ENCODE data around the gene CFAP299. TPM values are rescaled to one million over a fixed set of nuclear protein-coding genes. Genes with fewer than 3 reads are reported as not detected.

The CFAP299 gene
- total and polyA plus RNA-seq, 4 donors = 2.8 to 30.2 (median 6.6) TPM

GRCh38 chr4:80726471-80726870 is 390.9 kb downstream of the CFAP299 start:
- ATAC-seq (ENCODE audit: insufficient read depth, low FRiP score) (no peak), DNase-seq (no peak)
- H3K27me3 ChIP-seq (ENCODE audit: control insufficient read depth in 3 of 3, insufficient read depth in 3 of 3, low read length in 2 of 3) = no peaks in the 10 kb centered on the region
- no peaks in the 10 kb centered on the region for H3K36me3 ChIP-seq (ENCODE audit: control insufficient read depth in 4 of 4, insufficient read depth in 4 of 4, low read length in 4 of 4)
- WGBS, 2 donors = 75 to 84% methylated on average over 1 of the region's 1 CpG
- no peak overlapping the region for H3K9ac ChIP-seq (ENCODE audit: insufficient read depth in 1 of 2, low read length in 2 of 2)
- no peak overlapping the region for H3K4me3 ChIP-seq
- no peak overlapping the region for H3K27ac ChIP-seq (ENCODE audit: low read depth in 1 of 2, low read length in 1 of 2)
- TF ChIP-seq CTCF (IDR thresholded peaks at IDR 0.05; ENCODE audit: control extremely low read depth, extremely low read depth) = no peak
- no peaks in the 10 kb centered on the region for H3K9me3 ChIP-seq (ENCODE audit: control insufficient read depth in 4 of 4, insufficient read depth in 3 of 4, low read length in 3 of 4)
- no peaks in the 10 kb centered on the region for H3K4me1 ChIP-seq (ENCODE audit: control insufficient read depth in 5 of 5, insufficient read depth in 5 of 5, low read length in 5 of 5)

GRCh38 chr4:80730158-80730557 is 394.6 kb downstream of the CFAP299 start:
- H3K4me1 ChIP-seq (ENCODE audit: control insufficient read depth in 5 of 5, insufficient read depth in 5 of 5, low read length in 5 of 5) = no peaks in the 10 kb centered on the region
- H3K27me3 ChIP-seq (ENCODE audit: control insufficient read depth in 3 of 3, insufficient read depth in 3 of 3, low read length in 2 of 3) = no peaks in the 10 kb centered on the region
- no peaks in the 10 kb centered on the region for H3K9me3 ChIP-seq (ENCODE audit: control insufficient read depth in 4 of 4, insufficient read depth in 3 of 4, low read length in 3 of 4)
- no peaks in the 10 kb centered on the region for H3K36me3 ChIP-seq (ENCODE audit: control insufficient read depth in 4 of 4, insufficient read depth in 4 of 4, low read length in 4 of 4)
- H3K27ac ChIP-seq (ENCODE audit: low read depth in 1 of 2, low read length in 1 of 2) = no peak overlapping the region
- 81 to 93% methylated on average over 1 of the region's 1 CpG for WGBS, 2 donors
- ATAC-seq (ENCODE audit: insufficient read depth, low FRiP score) (no peak), DNase-seq (no peak)
- H3K9ac ChIP-seq (ENCODE audit: insufficient read depth in 1 of 2, low read length in 2 of 2) = no peak overlapping the region
- no peak for TF ChIP-seq CTCF (IDR thresholded peaks at IDR 0.05; ENCODE audit: control extremely low read depth, extremely low read depth)
- H3K4me3 ChIP-seq = no peak overlapping the region

GRCh38 chr4:80731436-80731835 is 395.9 kb downstream of the CFAP299 start:
- Histone ChIP-seq H3K9ac (ENCODE audit: insufficient read depth in 1 of 2, low read length in 2 of 2) (no peak overlapping the region), H3K9me3 (ENCODE audit: control insufficient read depth in 4 of 4, insufficient read depth in 3 of 4, low read length in 3 of 4) (no peaks in the 10 kb centered on the region), H3K27ac (ENCODE audit: low read depth in 1 of 2, low read length in 1 of 2) (no peak overlapping the region), H3K4me1 (ENCODE audit: control insufficient read depth in 5 of 5, insufficient read depth in 5 of 5, low read length in 5 of 5) (no peaks in the 10 kb centered on the region), H3K36me3 (ENCODE audit: control insufficient read depth in 4 of 4, insufficient read depth in 4 of 4, low read length in 4 of 4) (no peaks in the 10 kb centered on the region), H3K4me3 (no peak overlapping the region), H3K27me3 (ENCODE audit: control insufficient read depth in 3 of 3, insufficient read depth in 3 of 3, low read length in 2 of 3) (no peaks in the 10 kb centered on the region)
- no peak for TF ChIP-seq CTCF (IDR thresholded peaks at IDR 0.05; ENCODE audit: control extremely low read depth, extremely low read depth)
- ATAC-seq (ENCODE audit: insufficient read depth, low FRiP score) = no peak
- 83 to 88% methylated on average over 1 of the region's 1 CpG for WGBS, 2 donors
- no peak for DNase-seq

- H3K27me3 ChIP-seq (ENCODE audit: control insufficient read depth in 3 of 3, insufficient read depth in 3 of 3, low read length in 2 of 3) = no peaks in the 10 kb centered on the region
- H3K27ac ChIP-seq (ENCODE audit: low read depth in 1 of 2, low read length in 1 of 2) = no peak overlapping the region
- no peaks in the 10 kb centered on the region for H3K36me3 ChIP-seq (ENCODE audit: control insufficient read depth in 4 of 4, insufficient read depth in 4 of 4, low read length in 4 of 4)
- no peaks in the 10 kb centered on the region for H3K9me3 ChIP-seq (ENCODE audit: control insufficient read depth in 4 of 4, insufficient read depth in 3 of 4, low read length in 3 of 4)
- no peak for TF ChIP-seq CTCF (IDR thresholded peaks at IDR 0.05; ENCODE audit: control extremely low read depth, extremely low read depth)
- DNase-seq (peak in 1 of 3 donors; percentile 7), ATAC-seq (ENCODE audit: insufficient read depth, low FRiP score) (no peak)
- WGBS, 2 donors = 14 to 26% methylated on average over 1 of the region's 1 CpG
- no peaks in the 10 kb centered on the region for H3K4me1 ChIP-seq (ENCODE audit: control insufficient read depth in 5 of 5, insufficient read depth in 5 of 5, low read length in 5 of 5)
- no peak overlapping the region for H3K9ac ChIP-seq (ENCODE audit: insufficient read depth in 1 of 2, low read length in 2 of 2)
- no peak overlapping the region for H3K4me3 ChIP-seq
These were observed 396.5 kb downstream of the CFAP299 start for GRCh38 chr4:80732010-80732409.

Measured in lung (tissue), 12 donors.